ENCODE results near the gene ZNF33B. TPM values are rescaled to one million over a fixed set of nuclear protein-coding genes. Genes with fewer than 3 reads are reported as not detected.

ZNF33B gene
- total RNA-seq, 1 donor from 2014 or later, result 20.4 TPM

DNA sequence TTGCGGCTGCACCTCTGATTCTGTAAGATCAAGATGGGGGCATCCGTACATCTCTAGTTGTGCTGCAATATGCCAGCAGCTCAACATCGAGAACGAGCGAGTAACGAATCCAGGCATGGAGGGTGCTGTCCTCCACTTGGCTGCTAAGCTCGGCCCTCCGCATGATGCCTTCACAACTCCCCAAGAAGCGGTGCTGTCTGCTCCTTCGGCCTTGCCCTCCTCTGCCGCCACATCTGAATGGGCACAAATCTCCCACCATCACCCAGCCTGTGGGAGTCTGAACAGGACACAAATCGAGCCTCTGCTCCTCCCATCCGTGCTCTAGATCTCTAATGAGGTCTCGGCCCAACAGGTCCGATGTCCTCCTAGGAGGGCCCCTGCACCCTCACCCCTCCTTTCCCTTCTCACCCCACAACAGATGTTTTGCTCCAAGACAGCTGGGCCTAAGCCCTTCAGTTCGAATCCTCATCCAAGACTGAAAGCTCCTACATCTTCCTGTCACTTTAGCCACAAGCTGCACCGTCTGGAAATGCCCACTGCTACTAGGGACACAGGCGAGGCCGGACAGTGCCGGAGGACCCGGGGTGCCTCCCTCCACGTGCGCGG lies 86.7 kb downstream of the ZNF33B start:
- peak overlapping the region; percentile 93 for H3K4me3 ChIP-seq (ENCODE audit: low read depth, low read length)
- TF ChIP-seq CTCF (IDR thresholded peaks at IDR 0.05; ENCODE audit: insufficient read depth, low read length, poor library complexity, severe bottlenecking), result no peak
- no peaks in the 10 kb centered on the region for H3K36me3 ChIP-seq (ENCODE audit: control insufficient read depth, insufficient read depth, low read length)
- no peak for DNase-seq (ENCODE audit: low read depth)
- no peaks in the 10 kb centered on the region for H3K27me3 ChIP-seq (ENCODE audit: control insufficient read depth, insufficient read depth, low read length)

GRCh38 chr10:42549851-42550250 lies 88.5 kb downstream of the ZNF33B start:
- H3K36me3 ChIP-seq (ENCODE audit: control insufficient read depth, insufficient read depth, low read length), result no peaks in the 10 kb centered on the region
- no peak for DNase-seq (ENCODE audit: low read depth)
- no peak for TF ChIP-seq CTCF (IDR thresholded peaks at IDR 0.05; ENCODE audit: insufficient read depth, low read length, poor library complexity, severe bottlenecking)
- H3K27me3 ChIP-seq (ENCODE audit: control insufficient read depth, insufficient read depth, low read length), result no peaks in the 10 kb centered on the region
- no peak overlapping the region for H3K4me3 ChIP-seq (ENCODE audit: low read depth, low read length)

DNA sequence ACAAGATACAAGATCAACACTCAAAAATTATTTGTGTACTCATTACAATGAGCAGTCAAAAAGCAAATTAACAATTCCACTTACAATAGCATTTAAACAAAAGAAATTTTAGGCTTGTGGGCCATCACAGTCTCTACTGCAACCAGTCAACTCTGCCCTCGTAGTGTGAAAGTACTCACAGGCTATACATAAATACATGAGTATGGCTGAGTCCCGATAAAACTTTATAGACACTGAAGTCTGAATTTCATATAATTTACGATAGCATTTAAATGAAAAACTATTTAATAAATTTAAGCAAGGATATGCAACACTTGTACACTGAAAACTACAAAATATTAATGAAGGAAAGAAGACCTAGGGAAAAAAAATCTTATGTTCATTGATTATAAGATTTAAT lies 90.1 kb downstream of the ZNF33B start:
- no peak for DNase-seq (ENCODE audit: low read depth)
- TF ChIP-seq CTCF (IDR thresholded peaks at IDR 0.05; ENCODE audit: insufficient read depth, low read length, poor library complexity, severe bottlenecking), result no peak
- H3K36me3 ChIP-seq (ENCODE audit: control insufficient read depth, insufficient read depth, low read length), result no peaks in the 10 kb centered on the region
- H3K27me3 ChIP-seq (ENCODE audit: control insufficient read depth, insufficient read depth, low read length), result no peaks in the 10 kb centered on the region
- H3K4me3 ChIP-seq (ENCODE audit: low read depth, low read length), result no peak overlapping the region

DNA sequence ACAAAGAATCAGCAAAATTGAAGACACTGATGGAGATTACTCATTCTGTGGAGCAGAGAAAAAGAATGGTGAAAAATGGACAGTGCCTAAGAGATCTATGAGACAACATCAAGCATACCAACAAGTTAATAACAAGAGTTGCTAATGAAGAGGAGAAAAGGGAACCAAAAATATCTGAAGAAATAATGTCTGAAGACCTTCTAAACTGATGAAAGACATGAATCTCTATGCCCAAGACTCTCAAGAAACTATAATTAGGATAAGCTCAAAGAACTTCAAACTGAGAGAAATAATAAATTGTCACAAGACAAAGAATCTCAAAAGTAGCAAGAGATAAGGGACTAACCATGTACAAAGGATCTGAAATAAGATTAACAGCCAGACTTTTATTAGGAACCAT lies 93.4 kb downstream of the ZNF33B start:
- Histone ChIP-seq H3K36me3 (ENCODE audit: control insufficient read depth, insufficient read depth, low read length) (no peaks in the 10 kb centered on the region), H3K27me3 (ENCODE audit: control insufficient read depth, insufficient read depth, low read length) (no peaks in the 10 kb centered on the region), H3K4me3 (ENCODE audit: low read depth, low read length) (no peak overlapping the region)
- no peak for DNase-seq (ENCODE audit: low read depth)
- no peak for TF ChIP-seq CTCF (IDR thresholded peaks at IDR 0.05; ENCODE audit: insufficient read depth, low read length, poor library complexity, severe bottlenecking)

DNA sequence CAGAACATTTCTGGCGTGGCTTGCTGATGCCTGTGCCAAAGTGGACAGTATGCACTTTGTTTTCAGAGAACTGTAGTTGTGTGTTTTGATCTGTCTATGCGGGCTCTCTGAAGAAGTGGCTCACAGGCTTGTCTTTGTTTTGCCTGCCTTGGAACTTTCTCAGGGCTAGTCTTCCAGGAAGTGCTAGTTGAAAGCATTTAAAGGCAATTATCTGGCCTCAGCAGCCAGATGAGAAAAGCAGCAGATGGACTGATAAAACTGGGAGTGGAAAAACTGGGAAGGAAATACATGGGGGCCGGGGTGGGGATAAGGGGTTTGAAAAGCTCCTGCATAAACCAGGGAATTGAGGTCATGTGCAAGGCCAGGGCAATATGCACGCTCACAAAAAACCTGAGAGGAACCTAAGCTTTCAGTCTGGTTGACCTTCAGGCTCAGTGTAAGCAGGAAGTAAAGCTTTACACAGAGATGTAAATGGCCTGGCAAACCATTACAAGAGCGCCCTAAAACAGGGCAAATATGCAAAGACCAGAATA lies 94.5 kb downstream of the ZNF33B start:
- DNase-seq (ENCODE audit: low read depth), result no peak
- no peak for TF ChIP-seq CTCF (IDR thresholded peaks at IDR 0.05; ENCODE audit: insufficient read depth, low read length, poor library complexity, severe bottlenecking)
- H3K27me3 ChIP-seq (ENCODE audit: control insufficient read depth, insufficient read depth, low read length), result no peaks in the 10 kb centered on the region
- no peak overlapping the region for H3K4me3 ChIP-seq (ENCODE audit: low read depth, low read length)
- H3K36me3 ChIP-seq (ENCODE audit: control insufficient read depth, insufficient read depth, low read length), result no peaks in the 10 kb centered on the region

Other genes with a start within 250 kb of the ZNF33B start
- gene BMS1, start 144.2 kb upstream of the ZNF33B start, total RNA-seq, result 21.9 and 23.2 TPM in 2 replicates